HG02588 (cell line): ENCODE data around the gene KRTAP10-10.
"Not testable (repeated sequence)": the region's sequence is repeated elsewhere in the genome, so short reads cannot be mapped to it uniquely, and the experiment has no call there.

ENCODE experiments used
- ATAC-seq: cut with Tn5 transposase; IDR thresholded peaks from one replicate; pipeline ENCODE4 v1.9.1; 2021; ENCODE audit warnings: mild to moderate bottlenecking, moderate library complexity; ENCODE audit not compliant: unreplicated experiment

KRTAP10-10 gene, protein sequence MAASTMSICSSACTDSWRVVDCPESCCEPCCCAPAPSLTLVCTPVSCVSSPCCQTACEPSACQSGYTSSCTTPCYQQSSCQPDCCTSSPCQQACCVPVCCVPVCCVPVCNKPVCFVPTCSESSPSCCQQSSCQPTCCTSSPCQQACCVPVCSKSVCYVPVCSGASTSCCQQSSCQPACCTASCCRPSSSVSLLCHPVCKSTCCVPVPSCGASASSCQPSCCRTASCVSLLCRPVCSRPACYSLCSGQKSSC

DNA sequence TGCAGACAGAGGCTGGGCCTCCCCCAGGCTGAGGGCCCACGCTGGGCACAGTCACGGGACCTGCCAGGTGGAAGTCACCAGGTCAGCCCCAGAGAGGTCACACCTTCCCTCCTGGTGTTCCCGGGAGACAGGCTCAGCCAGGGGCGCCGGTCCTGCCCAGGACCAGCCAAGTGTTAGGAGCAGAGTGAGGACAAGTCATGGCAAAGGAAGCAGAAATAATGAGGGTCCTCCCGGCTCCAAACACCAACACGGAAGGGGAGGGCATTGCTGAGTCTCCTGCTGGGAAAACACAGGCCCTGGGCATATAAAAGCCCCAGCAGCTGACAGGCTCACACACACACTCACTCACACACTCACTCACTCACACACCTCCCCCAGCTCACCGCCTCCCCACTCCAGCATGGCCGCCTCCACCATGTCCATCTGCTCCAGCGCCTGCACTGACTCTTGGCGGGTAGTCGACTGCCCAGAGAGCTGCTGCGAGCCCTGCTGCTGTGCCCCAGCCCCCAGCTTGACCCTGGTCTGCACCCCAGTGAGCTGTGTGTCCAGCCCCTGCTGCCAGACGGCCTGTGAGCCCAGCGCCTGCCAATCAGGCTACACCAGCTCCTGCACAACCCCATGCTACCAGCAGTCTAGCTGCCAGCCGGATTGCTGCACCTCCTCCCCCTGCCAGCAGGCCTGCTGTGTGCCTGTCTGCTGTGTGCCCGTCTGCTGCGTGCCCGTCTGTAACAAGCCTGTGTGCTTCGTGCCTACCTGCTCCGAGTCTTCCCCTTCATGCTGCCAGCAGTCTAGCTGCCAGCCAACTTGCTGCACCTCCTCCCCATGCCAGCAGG lies at the start of gene KRTAP10-10:
Gene KRTAP10-10 (plus strand): TSS at position 339 of the 833 bp plus-strand sequence. CDS start 62 bp downstream, at position 401.
- no peak for ATAC-seq

DNA sequence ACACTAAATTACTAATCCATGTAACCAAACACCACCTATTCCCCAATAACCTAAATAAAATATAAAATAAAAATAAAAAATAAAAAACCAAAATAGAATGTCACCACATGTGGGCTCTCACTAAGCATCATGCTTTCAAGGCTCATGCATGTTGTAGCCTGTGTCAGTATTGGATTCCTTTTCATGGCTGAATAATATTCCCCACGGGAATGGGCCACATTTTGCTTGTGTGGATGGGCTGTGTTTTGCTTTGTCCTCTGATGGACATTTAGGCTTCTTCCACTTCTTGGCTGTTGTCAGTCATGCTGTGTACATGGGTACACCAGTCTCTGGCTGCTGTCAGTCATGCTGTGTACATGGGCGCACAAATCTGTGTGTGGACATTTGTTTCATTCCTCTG lies 48.1 kb upstream of the KRTAP10-10 start:
- no peak for ATAC-seq

DNA sequence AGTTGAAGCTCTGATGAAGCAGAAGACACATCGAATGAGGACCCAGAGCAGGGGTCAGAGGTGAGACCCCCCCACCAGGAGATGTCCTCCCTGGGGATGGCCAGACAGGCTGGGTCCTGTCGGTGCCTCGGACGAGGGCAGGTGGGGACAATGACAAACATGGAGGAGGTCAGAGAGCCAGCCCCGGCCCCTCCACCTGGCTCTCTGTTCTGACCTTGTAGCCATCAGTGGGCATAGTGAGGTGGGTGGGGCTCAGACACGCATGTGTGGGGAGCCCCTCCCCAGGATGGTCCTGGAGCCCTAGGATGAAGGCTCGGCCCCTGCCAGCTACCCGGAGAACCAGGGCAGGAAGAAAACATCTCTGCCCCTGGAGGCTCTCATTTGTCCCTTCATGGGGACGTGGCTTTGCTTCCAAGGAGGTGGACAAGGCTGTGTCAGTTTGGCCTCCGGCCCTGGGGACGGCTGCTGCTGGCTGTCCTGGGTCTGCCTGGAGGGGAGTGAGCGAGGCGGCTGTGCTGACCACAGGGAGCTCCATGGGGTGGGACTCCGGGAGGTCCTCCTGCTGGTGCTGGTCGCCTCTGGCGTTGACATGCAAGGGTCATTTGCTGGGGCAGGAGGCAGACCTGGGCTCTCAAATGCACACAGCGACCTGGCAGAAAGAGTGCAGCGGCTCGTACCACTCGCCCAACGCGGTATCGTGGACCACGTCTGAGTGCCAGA lies 47.4 kb upstream of the KRTAP10-10 start:
- ATAC-seq: no peak

DNA sequence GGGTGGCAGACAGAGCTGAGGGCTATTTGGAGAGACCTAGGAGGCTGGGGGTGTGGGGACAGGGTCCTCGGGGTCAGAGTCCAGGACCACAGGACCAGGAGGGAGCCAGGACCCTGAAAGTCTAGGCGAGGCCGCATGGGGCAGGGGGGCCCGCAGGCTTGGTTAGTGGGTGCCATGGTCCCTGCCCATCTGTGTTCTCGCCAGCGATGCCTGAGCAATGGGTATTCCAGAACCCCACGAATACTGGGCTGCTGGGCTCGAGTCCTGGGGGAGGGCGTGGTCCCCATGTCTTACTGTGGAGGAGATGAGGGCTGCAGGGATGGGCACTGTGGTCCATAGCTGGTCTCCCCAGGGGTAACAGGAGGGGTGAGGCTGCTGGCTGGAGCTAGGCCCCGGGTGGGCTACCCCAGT lies 46.8 kb upstream of the KRTAP10-10 start:
- no peak for ATAC-seq

DNA sequence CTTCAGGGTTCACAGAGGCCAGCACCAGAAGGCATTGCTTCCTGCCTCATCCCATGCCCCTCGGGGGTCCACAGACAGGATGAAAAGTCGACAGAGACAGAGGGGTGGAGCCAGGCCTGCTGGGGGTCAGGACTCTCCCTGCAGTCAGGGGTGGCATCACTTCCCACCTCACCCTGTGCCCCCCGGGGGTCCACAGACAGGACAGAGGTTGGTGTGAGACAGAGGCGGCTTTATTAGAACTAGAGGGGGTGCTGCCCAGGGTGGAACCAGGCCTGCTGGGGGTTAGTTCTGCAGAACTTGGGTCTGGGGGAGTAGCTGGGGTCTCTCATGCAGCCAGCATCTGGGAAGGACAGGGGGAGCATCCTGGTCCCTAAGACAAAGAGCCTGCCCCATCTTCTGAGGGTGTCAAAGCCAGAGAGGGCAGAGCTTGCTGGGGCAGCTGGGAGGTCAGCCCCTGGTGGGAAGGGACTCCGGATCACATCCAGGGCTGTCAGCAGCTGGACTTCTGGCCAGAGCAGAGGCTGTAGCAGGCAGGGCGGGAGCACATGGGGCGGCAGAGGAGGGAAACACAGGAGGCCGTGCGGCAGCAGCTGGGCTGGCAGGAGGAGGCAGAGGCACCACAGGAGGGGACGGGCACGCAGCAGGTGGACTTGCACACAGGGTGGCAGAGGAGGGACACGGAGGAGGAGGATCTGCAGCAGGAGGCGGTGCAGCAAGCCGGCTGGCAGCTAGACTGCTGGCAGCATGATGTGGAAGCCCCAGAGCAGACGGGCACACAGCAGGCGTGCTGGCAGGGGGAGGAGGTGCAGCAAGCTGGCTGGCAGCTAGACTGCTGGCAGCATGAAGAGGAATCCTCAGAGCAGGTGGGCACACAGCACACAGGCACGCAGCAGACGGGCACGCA lies 46.0 kb upstream of the KRTAP10-10 start:
- not testable (repeated sequence) for ATAC-seq

DNA sequence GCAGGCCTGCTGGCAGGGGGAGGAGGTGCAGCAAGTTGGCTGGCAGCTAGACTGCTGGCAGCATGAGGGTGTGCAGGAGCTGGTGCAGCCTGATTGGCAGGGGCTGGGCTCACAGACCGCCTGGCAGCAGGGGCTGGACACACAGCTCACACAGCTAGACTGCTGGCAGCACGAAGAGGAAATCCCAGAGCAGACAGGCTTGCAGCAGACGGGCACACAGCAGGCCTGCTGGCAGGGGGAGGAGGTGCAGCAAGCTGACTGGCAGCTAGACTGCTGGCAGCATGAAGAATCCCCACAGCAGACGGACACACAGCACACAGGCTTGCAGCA lies 45.4 kb upstream of the KRTAP10-10 start:
- ATAC-seq: not testable (repeated sequence)

DNA sequence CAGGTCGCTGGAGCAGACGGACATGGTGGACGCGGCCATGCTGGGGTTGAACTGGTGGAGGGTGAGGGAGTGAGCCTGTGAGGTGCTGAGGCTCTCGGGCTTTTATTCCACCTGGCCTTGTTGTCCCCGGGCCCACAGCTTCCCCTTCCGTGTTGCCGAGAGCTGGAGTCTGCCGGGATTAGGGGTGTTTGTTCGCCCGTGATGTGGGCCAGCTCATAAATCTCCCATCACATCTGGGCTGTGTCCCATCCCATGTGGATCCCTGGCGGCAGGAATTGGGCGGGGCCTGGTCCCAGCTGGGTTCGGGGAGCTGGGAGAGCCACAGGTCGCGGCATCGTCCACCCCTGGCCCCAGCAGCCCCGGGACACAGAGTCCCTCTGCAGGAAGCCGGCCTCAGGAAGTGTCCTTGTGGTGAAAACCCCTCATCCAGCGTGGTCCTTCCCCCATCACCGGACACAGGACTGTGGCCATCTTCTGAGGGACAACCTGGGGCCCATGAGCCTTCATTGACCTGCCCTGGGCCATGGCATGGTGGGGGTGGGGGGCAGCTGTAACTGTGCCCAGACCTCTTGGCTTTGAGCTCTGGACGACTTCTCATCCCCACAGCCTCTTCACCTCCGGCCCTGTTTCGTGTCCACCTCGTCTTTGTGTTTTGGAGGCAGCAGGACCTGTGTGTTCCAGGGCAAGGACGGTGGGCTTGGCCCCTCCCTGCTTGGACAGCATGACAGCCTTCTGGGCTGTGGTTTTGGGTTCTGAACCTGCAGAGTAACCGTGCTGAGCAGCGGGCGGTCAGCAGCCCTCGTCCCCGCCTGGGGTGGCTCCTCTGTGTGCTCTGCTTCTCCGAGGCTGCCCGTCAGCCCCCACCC lies 44.5 kb upstream of the KRTAP10-10 start, which contains the start of gene KRTAP10-6:
Gene KRTAP10-6 (minus strand): TSS at position 60 of the 866 bp plus-strand sequence. CDS start 21 bp downstream, at position 39.
- no peak for ATAC-seq

DNA sequence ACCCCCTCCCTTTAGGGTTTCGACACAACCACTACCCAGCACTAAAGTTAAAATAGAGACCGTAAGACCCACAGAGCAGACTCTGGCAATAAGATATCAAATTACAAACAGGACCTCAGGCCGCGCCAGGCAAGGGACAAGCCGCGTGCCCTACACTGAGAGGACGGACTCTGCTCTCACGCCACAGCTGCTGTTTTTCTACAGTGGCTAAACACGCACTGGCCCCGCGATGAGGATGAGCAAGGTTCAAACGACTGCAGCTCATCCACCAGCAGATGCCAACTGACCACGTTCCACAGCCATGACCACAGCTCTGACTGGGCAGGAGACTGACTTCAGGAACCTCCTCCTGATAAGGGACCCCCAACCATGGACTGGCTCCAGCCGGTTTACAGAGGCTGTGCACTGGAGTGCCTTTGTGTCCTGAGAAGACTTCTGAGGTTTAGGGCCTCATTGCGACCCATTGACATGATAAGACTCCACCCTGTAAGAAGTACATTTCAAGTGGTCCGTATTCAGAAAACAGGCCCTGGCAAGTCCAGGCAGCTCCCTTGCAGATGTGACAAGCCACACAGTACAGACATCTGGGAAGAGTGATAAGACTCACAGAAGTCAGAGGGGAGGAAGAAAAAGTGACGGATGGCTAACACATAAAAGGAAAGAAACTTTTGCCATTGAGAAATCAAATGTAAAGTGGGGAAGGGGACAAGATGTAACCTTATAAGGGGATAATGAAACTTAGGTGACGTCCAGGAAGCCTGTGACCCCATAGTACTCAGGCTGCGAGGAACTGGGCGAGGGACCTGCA lies 43.4 kb upstream of the KRTAP10-10 start:
- no peak for ATAC-seq

DNA sequence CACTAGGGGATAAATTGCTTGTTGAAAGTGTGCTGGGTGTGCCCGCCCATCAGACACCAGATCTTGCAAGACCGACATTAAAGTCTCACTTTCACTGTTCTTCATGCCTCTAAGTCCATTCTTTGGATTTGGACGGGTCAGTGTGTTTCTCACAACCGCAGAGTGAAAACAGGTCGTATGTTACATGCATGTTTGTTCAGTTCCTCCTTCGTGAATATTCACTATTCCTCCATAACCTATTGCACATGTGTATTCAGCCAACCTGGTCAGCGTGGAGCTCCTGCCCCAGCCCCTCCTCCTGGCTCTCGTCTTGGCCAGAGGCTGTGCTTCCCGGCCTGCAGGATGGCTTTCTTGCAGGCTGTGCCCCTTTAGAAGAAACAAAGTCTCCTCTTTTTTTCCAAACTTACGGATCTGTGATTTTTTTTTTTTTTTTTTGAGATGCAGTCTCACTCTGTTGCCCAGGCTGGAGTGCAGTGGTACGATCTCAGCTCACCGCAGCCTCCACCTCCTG lies 42.7 kb upstream of the KRTAP10-10 start:
- ATAC-seq: no peak

DNA sequence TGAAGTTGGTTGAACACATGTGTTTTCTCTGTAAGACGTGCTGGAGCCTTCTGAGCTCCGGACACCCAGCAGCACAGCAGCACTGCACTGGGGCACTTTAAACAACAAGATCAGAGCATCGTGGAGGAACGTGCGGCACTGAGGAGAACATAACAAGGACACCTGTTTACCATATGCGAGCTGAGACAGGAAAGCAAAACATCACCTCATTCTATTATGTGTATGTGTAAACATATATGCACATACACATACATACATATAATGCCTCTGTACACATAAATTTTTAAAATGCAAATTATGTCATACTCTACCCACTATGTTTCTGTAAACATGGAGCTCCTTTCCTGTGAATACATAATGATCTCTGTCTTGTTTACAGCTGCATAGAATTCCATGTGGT lies 41.6 kb upstream of the KRTAP10-10 start:
- no peak for ATAC-seq

DNA sequence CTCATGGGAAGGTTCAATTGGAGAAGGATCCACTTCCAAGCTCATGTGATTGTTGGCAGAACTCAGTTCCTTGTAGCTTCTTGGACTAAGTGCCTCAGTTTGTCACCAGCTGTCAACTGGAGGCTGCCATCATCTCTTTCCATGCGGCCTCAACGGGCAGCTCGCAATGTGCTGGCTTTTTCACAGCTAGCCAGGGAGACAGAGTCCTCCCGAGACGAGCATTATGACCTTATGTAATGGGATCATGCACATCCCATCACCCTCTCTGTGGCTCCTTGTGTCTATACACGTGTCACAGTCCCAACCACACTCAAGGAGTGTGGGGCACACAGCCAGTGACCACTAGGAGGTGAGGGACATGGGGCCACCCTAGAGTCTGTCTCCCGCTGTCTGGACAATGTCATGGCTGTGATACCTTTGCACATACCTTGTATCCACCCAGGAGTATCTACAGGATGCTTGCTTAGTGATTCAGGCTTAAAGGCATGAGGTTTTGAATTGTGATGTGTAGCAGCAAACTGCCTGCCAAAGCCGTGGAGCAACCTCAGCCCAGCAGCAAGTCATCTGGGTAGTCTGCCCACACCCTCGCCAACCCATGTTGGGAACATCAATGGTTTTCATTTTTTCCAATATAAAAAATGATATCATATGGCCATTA lies 41.0 kb upstream of the KRTAP10-10 start:
- ATAC-seq: no peak

DNA sequence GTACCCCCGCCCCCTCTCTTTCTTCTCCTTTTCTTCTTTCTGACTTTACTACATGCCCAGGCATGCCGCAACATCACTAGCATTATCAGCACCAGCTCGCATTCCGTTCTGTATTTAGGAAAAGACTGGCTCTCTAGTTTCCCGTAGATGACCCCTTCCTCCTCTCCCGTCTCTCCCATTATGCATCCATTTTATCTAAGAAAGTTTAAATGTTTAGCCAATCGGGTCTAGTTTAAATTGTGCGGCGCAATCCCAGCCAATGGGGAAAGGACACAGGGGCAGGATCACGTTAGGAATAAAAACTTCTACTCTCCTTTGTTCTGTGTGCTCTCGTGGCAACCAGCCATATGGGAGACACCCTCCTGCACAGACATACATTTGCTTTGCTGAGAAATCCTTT lies 39.1 kb upstream of the KRTAP10-10 start:
- ATAC-seq: no peak

DNA sequence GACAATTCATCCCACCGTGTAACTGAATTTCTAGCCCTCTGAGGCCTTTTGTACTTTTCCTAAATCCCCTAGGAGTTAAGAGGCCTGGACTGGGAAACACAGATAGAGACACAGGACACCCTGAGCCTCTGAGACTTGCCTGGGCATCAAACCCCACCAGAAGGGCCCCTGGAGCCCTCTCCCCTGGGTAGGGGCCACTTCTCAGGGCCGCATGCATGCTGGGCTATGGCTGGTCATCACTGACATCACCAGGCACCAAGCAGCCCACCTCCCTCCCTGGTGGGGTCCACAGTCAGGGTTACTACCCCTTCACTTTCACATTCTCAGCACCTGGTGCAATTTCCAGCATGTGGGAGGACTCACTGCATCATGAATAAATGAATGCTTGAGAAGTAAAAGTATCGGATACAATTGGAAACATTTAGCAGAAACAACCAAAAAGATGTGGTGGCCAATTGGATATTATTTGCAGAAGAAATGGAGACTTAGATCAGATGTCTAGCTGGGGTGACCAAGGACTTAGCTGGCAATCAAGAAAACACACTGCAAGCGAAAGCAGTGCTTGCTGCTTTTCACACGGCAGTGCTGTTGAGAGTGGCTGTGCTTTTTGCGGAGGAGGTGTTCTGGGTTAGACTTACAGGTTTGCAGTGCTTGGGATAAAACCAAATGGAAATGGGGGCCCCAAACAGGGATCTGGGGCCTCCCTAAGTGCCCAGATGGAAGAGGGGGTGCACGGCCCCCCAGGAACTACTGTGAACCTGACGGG lies 37.7 kb upstream of the KRTAP10-10 start:
- ATAC-seq: no peak

DNA sequence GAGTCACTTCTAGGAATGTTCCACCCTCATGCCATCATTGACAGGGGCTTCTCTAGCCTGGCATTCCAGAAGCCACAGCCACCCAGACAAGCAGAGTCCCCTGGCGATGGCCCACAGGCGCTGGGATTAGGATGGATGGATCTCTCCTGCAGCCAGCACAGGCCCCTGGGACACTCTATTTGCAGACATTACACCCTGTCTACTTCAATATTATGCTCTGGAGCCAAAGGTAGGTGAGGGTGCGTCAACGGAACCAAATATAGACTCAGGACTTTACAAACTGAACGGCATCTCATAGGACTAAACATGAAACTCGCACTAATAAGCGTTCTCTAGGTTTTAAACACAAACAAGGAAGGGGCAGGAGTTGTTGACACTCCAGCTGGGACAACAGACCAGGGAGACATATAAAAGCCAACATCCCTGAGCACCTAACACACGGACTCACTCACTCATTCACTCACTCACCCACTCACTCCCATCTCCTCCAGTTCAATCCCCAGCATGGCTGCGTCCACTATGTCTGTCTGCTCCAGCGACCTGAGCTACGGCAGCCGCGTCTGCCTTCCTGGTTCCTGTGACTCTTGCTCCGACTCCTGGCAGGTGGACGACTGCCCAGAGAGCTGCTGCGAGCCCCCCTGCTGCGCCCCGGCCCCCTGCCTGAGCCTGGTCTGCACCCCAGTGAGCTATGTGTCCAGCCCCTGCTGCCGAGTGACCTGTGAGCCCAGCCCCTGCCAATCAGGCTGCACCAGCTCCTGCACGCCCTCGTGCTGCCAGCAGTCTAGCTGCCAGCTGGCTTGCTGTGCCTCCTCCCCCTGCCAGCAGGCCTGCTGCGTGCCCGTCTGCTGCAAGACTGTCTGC lies 36.8 kb upstream of the KRTAP10-10 start, which contains the start of gene KRTAP10-7:
Gene KRTAP10-7 (plus strand): TSS at position 480 of the 861 bp plus-strand sequence. CDS start 25 bp downstream, at position 505.
- ATAC-seq: not testable (repeated sequence)

DNA sequence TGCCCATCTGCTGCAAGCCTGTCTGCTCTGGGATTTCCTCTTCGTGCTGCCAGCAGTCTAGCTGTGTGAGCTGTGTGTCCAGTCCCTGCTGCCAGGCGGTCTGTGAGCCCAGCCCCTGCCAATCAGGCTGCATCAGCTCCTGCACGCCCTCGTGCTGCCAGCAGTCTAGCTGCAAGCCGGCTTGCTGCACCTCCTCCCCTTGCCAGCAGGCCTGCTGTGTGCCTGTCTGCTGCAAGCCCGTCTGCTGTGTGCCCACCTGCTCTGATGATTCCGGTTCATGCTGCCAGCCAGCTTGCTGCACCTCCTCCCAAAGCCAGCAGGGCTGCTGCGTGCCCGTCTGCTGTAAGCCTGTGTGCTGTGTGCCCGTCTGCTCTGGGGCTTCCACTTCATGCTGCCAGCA lies 36.1 kb upstream of the KRTAP10-10 start:
- not testable (repeated sequence) for ATAC-seq
